GM18502 (cell line): ENCODE data around the gene CARD19.
"Not testable (repeated sequence)": the region's sequence is repeated elsewhere in the genome, so short reads cannot be mapped to it uniquely, and the experiment has no call there.

Experiments used
- ATAC-seq: cut with Tn5 transposase; IDR thresholded peaks from one replicate; pipeline ENCODE4 v1.9.1; 2021; ENCODE audit warnings: mild to moderate bottlenecking; ENCODE audit not compliant: unreplicated experiment, poor library complexity

Gene CARD19

GRCh38 chr9:93129691-93130500, 33.9 kb downstream of the CARD19 start:
- no peak for ATAC-seq

GRCh38 chr9:93130861-93131481, 35.0 kb downstream of the CARD19 start:
- ATAC-seq: no peak

- ATAC-seq: no peak
Observed at GRCh38 chr9:93131599-93132286, 35.7 kb downstream of the CARD19 start.

- ATAC-seq: no peak
Observed at GRCh38 chr9:93132287-93132927, 36.4 kb downstream of the CARD19 start.

GRCh38 chr9:93132946-93133680, 37.1 kb downstream of the CARD19 start:
- ATAC-seq: no peak

GRCh38 chr9:93133681-93134014, 37.6 kb downstream of the CARD19 start:
- peak; percentile 41 for ATAC-seq

- ATAC-seq: peak; percentile 77
Observed at GRCh38 chr9:93134015-93134739, 38.2 kb downstream of the CARD19 start, which contains the start of gene NINJ1. TSS of gene NINJ1 (minus strand) at chr9:93134251. CDS start at chr9:93134217, 34 bp downstream.

- no peak for ATAC-seq
Observed at GRCh38 chr9:93134740-93135444, 38.9 kb downstream of the CARD19 start.

GRCh38 chr9:93136011-93136440, 40.0 kb downstream of the CARD19 start:
- no peak for ATAC-seq

GRCh38 chr9:93137362-93137761, 41.3 kb downstream of the CARD19 start:
- no peak for ATAC-seq

GRCh38 chr9:93138171-93138764, 42.3 kb downstream of the CARD19 start:
- no peak for ATAC-seq

GRCh38 chr9:93139365-93140182, 43.6 kb downstream of the CARD19 start:
- ATAC-seq: no peak

GRCh38 chr9:93141771-93142483, 45.9 kb downstream of the CARD19 start:
- ATAC-seq: no peak

GRCh38 chr9:93143830-93144530, 48.0 kb downstream of the CARD19 start:
- no peak for ATAC-seq

GRCh38 chr9:93146696-93147095, 50.7 kb downstream of the CARD19 start:
- not testable (repeated sequence) for ATAC-seq

- ATAC-seq: no peak
Observed at GRCh38 chr9:93147632-93148031, 51.6 kb downstream of the CARD19 start.
